Fibroblast of peridontal ligament (primary cell): Measurements from ENCODE around the gene PATL2.
"Not testable (repeated sequence)": the region's sequence is repeated elsewhere in the genome, so short reads cannot be mapped to it uniquely, and the experiment has no call there.

Experiments
- DNase-seq: peaks from one replicate; pipeline ENCODE4 v3.0.0-alpha.2; 2010; ENCODE audit errors: extremely low read depth

Gene PATL2

DNA sequence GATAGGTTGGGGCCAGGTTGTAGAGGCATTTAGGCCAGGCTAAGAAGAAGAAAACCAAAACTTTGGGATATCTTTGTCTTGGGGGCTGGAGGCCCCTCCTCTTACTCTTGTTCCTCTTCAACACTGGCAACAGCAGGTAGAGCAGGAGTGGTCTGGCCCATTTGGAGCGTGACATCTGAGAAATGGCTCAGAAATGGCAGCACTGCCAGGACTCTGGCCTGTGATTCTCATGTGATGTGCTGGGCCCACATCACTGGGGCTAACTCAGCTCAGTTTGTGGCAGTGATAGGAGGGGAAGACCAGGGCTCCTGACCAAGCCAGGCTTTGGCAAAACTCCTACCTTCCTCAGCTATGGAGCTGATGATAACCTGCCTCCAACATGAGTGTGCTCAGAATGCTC lies 18.5 kb downstream of the PATL2 start:
- DNase-seq: no peak

DNA sequence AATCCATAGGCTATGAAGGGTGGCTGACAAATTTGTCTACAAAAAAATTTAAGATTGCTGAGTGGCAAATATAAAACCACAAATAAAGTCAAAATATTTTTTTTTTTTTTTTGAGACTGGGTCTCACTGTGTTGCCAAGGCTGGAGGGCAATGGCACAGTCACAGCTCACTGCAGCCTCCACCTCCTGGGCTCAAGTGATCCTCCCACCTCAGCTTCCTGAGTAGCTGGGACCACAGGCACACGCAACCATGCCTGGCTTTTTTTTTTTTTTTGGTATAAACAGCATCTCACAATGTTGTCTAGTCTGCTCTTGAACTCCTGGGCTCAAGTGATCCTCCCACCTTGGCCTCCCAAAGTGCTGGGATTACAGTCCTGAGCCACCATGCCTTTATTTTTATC lies 20.9 kb downstream of the PATL2 start:
- not testable (repeated sequence) for DNase-seq

- not testable (repeated sequence) for DNase-seq
Measured at GRCh38 chr15:44689318-44689717, 21.8 kb downstream of the PATL2 start.

GRCh38 chr15:44682809-44683682 lies 28.1 kb downstream of the PATL2 start:
- DNase-seq: not testable (repeated sequence)

- DNase-seq: no peak
Measured at GRCh38 chr15:44682211-44682610, 28.9 kb downstream of the PATL2 start.

- DNase-seq: no peak
Measured at GRCh38 chr15:44676676-44677075, 34.4 kb downstream of the PATL2 start.

DNA sequence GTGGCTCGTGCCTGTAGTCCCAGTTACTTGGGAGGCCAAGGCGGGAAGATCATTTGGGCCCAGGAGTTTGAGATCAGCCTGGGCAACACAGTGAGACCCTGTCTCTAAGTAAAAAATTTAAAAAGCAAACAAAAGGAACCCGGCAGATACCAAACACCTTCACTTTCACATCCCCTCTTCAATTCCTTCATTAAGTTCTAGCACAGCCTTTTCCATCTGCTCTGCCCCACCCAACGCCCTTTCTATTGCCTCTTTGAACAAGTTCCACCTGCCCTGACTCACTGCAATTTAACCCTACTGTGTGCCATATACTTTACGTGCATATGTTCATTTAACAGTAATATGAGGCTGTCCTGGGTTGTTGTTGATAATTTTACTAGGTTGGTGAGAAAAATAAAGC lies 35.2 kb downstream of the PATL2 start:
- DNase-seq: no peak

GRCh38 chr15:44673639-44674038 lies 37.5 kb downstream of the PATL2 start:
- DNase-seq: no peak

- no peak for DNase-seq
Measured at GRCh38 chr15:44670087-44670950, 40.8 kb downstream of the PATL2 start.

DNA sequence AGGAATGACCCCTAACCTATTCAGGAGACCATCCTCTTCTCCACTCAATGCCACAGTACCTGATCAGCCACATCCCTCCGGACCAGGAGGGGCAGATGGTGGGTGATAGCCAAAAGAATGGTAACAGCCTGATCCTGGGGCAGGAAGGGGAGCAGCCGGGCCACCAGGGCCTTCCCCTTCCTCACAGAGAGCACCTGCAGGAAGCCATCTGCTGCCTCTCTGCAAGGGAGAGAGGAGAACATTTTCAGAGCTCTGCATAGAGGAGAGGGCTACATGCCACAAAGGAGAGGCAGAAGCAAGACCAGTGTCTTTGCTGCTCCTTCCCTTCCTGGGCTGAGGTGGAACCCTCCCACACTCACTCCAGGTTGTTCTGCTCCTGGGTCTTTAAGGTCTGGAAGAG lies 42.2 kb downstream of the PATL2 start:
- no peak for DNase-seq

- DNase-seq: no peak
Measured at GRCh38 chr15:44667039-44667360, 44.1 kb downstream of the PATL2 start.

DNA sequence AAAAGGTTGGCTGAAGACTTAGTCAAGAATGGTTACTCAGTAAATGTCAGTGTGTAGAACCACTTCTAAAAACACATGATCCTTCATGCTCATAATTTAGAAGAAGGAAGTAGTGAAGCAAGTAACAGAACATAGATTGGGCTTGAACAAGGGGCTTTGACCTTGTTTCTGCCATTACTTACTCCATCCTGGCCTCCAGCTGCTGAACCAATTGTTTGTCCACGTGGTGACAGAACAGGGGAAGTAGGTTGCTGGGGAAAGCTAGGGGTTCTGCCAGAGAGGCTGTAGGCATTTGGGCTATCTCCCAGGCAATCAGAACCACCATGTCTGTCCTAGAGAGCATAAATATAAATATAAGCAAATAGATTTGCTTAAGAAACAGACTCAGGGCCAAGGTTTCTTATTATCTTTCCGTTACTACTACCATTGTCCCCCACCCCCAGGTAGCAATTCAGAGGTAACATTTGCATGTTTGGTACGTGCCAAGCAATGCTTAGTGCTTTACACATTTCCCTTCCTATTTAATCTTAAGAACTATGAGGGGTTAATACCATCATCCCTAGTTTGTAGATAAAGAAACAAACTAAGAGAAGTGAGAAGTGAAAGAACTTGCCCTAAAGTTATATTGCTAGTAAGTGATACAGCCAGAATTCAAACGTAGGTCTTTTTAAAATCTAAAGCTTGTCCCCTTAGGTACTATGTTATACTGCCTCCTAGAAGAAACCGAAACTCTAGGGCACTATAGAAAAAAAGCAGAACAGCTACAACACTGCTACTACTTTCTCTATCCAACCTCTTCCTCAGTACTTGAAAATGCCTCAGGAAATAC lies 44.7 kb downstream of the PATL2 start:
- no peak for DNase-seq

DNA sequence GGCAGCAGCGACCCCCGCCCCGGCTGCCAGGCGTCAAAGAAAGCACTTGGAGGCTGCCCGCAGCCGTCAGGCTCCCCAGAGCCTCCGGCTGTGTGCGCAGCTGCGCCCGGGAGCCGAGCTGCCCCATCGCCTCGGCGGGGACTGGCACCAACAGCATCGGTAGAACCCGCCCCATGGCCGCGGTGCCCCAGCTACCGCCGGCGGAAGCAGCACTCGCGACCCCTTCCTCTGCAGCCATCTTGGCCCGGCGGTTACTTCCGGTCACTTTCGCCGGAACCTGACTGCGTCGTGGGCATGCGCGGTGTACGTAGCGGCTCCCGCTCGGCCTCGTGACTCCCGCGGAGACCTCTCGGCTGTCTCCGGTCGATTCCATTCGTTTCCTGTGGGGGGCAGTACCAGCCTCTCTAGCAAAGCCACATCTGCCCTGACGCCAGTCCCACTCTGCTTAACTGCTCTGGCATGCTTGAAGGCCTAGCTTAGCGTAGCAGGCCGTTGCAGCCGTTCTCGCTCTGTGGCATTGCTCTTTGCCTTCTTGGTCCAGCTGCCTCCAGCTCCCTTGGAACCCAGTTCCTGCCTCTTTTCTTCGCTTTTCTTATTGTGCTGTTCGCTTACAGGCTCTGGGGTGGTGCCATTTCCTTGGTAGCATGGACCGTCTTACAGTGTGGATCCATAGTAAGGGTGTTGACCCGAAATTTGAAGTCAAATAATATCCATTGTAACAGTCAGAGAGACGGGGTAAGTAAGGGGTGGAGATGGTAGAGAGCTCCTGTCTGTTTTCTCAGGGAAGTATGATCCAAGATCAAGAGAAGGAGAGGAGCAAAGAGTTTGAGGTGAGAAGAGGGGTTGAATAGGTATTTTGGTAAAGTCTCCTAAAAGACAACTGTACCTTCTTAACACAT lies 47.5 kb downstream of the PATL2 start, which contains the start of gene SPG11:
TSS of gene SPG11 (minus strand) at position 253 of the 899 bp plus-strand sequence. CDS start at position 238, 15 bp downstream.
- peak; percentile 98 for DNase-seq

GRCh38 chr15:44662478-44663409 lies 48.4 kb downstream of the PATL2 start:
- peak; percentile 57 for DNase-seq

DNA sequence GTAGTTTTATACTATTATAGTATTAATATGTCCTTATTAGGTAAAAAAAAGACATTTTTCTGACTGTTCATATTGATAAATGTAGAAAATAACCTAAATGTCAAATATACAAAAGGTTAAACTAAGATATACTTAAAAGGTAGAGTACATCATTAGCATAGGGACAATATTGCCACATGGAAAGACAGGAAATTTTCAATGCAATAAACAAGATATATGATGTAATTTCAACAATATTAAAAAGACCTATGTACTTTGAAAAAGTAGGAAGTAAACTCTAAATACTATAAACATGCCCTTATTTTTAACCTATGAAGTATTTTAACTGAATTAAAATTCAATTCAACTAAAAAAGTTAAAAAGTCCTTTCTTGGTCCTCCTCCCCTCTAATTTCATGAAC lies 49.5 kb downstream of the PATL2 start:
- DNase-seq: no peak

- no peak for DNase-seq
Measured at GRCh38 chr15:44659056-44659455, 52.1 kb downstream of the PATL2 start.

GRCh38 chr15:44657378-44657777 lies 53.7 kb downstream of the PATL2 start:
- no peak for DNase-seq

- no peak for DNase-seq
Measured at GRCh38 chr15:44656913-44657312, 54.2 kb downstream of the PATL2 start.

- no peak for DNase-seq
Measured at GRCh38 chr15:44656298-44656697, 54.8 kb downstream of the PATL2 start.

GRCh38 chr15:44654858-44655257 lies 56.3 kb downstream of the PATL2 start:
- peak; percentile 75 for DNase-seq
